Ovary (tissue), 3 donors: ENCODE measurements around the gene C1orf226.

Experiments used
- CTCF ChIP-seq, 3 donors: fragments of 450-650 bp in 2 of 3; fragments of 200-600 bp in 1 of 3; IDR thresholded peaks; one replicate each; pipeline versions ENCODE4 v1.5.1 to v1.8.0; 2016 to 2022; ENCODE audit warnings: antibody characterized with exemption in 3 of 3, mild to moderate bottlenecking in 1 of 3
- EP300 ChIP-seq: sonication (generic); formaldehyde crosslinking; IDR thresholded peaks from one replicate; pipeline ENCODE4 v1.6.1; 2017; ENCODE audit warnings: antibody characterized with exemption
- POLR2A ChIP-seq: fragments of 450-650 bp; IDR thresholded peaks from one replicate; pipeline ENCODE4 v1.6.1; 2017; ENCODE audit warnings: antibody characterized with exemption, mild to moderate bottlenecking, moderate library complexity
- donor health status: DM: no; HTN: no; CAD: no.

- no peak for TF ChIP-seq CTCF (IDR thresholded peaks at IDR 0.05)
- TF ChIP-seq POLR2A, result no peak
- TF ChIP-seq EP300, result no peak
Measured at GRCh38 chr1:162369571-162369970, 12.0 kb upstream of the C1orf226 start.
